Stomach (tissue), 9 donors: ENCODE data around the gene AGAP1. TPM values are rescaled to one million over a fixed set of nuclear protein-coding genes. Genes with fewer than 3 reads are reported as not detected.

Experiments
- DNase-seq, 2 donors: peaks; one replicate each; pipeline versions ENCODE4 v3.0.0 to v3.0.0-alpha.2; 2013 to 2019
- H3K27ac ChIP-seq, 5 donors: fragments of 200-600 bp in 4 of 5; sonication (generic) in 4 of 5; one replicate each; pipeline ENCODE4 v1.5.1; 2013 to 2019; ENCODE audit warnings: mild to moderate bottlenecking in 1 of 5, moderate library complexity in 1 of 5
- H3K27me3 ChIP-seq, 3 donors: fragments of 200-600 bp; sonication (generic); one replicate each; pipeline ENCODE4 v1.5.1; 2017 to 2019; ENCODE audit warnings: mixed run types in 1 of 3
- H3K36me3 ChIP-seq, 4 donors: fragments of 200-600 bp; sonication (generic); 1 replicate in 3 of 4; 2 replicates in 1 of 4; pipeline ENCODE4 v1.5.1; 2016 to 2019
- H3K4me1 ChIP-seq, 4 donors: fragments of 200-600 bp; sonication (generic); one replicate each; pipeline ENCODE4 v1.5.1; 2016 to 2019
- H3K4me3 ChIP-seq, 4 donors: fragments of 200-600 bp; sonication (generic) in 3 of 4; one replicate each; pipeline ENCODE4 v1.5.1; 2016 to 2019; ENCODE audit warnings: mild to moderate bottlenecking in 1 of 4
- H3K9me3 ChIP-seq, 4 donors: fragments of 200-600 bp; sonication (generic); one replicate each; pipeline ENCODE4 v1.5.1; 2016 to 2019
- CTCF ChIP-seq, 7 experiments: fragments of 450-650 bp in 4 of 7; fragments of 200-600 bp in 3 of 7; sonication (generic) in 3 of 7; IDR thresholded peaks; one replicate each; pipeline ENCODE4 v1.5.1; 2016 to 2019; ENCODE audit warnings: antibody characterized with exemption in 7 of 7, control low read depth in 2 of 7, mild to moderate bottlenecking in 1 of 7
- EP300 ChIP-seq: sonication (generic); formaldehyde crosslinking; IDR thresholded peaks from one replicate; pipeline ENCODE4 v1.6.1; 2017; ENCODE audit warnings: antibody characterized with exemption
- POLR2A ChIP-seq, 4 donors: fragments of 450-650 bp; IDR thresholded peaks; one replicate each; pipeline ENCODE4 v1.6.1; 2016; ENCODE audit warnings: antibody characterized with exemption in 4 of 4, control low read depth in 2 of 4, mild to moderate bottlenecking in 1 of 4, moderate library complexity in 1 of 4
- POLR2AphosphoS5 ChIP-seq, 3 donors: sonication (generic); formaldehyde crosslinking; IDR thresholded peaks; one replicate each; pipeline ENCODE4 v1.6.1; 2016; ENCODE audit warnings: antibody characterized with exemption in 3 of 3
- WGBS, 5 donors: extraction: QIAGEN DNeasy Blood & Tissue Kit in 3 of 5; methylation state at CpG; one replicate each; pipeline versions ENCODE4 v1.1.5 to v1.1.7; 2013 to 2018; 5-methylcytosine and 5-hydroxymethylcytosine counted together
- intact Hi-C: fragments of 100-400 bp; cut with DNase I; formaldehyde crosslinking; loops from one replicate; pipeline ENCODE4 v1.15.1; 2023; ENCODE audit warnings: low total_unique reads
- polyA plus RNA-seq, 3 donors: library from polyadenylated mRNA; stranded (reverse); fragments of 200-250 nt; gene quantifications; one replicate each; pipeline ENCODE4 v1.2.3, GENCODE V29; 2013
- total RNA-seq, 5 donors: library from RNA; depleted of rRNA; stranded (reverse); fragments of >200 nt; gene quantifications; one replicate each; pipeline versions ENCODE4 v1.1.0 to v1.2.3, GENCODE V29; 2014 to 2016
- donor health status: healthy with polysubstance abuse.
- donor health status: Bipolar disorder and iron deficiency.
- donor health status: healthy.

Gene AGAP1
- total and polyA plus RNA-seq, 8 donors: 4.2 to 139 (median 35.0) TPM

GRCh38 chr2:235725841-235726240 is 232.0 kb downstream of the AGAP1 start:
- H3K4me3 ChIP-seq: no peak overlapping the region
- H3K27me3 ChIP-seq: no peaks in the 10 kb centered on the region
- H3K4me1 ChIP-seq: peaks cover 13 to 56% (median 33%) of the 10 kb centered on the region in 4 donors
- peak overlapping the region in 2 of 5 donors; percentile 59 to 86 for H3K27ac ChIP-seq
- no peak for DNase-seq
- 79 to 95% (median 93%) methylated on average over 4 of the region's 4 CpGs for WGBS, 5 donors
- TF ChIP-seq POLR2AphosphoS5 (IDR thresholded peaks at IDR 0.05): no peak
- H3K36me3 ChIP-seq: peaks cover 0 to 4% (median 0%) of the 10 kb centered on the region in 4 donors
- intact Hi-C loops: no loop called here
- H3K9me3 ChIP-seq: no peaks in the 10 kb centered on the region

- Histone ChIP-seq H3K4me1 (peaks cover 13 to 56% (median 33%) of the 10 kb centered on the region in 4 donors), H3K4me3 (no peak overlapping the region), H3K9me3 (no peaks in the 10 kb centered on the region), H3K27ac (peak overlapping the region in 1 of 5 donors; percentile 15), H3K27me3 (no peaks in the 10 kb centered on the region), H3K36me3 (peaks cover 0 to 4% (median 0%) of the 10 kb centered on the region in 4 donors)
- intact Hi-C loops: no loop called here
- TF ChIP-seq POLR2A (IDR thresholded peaks at IDR 0.05) (no peak), EP300 (no peak), POLR2AphosphoS5 (IDR thresholded peaks at IDR 0.05) (no peak), CTCF (IDR thresholded peaks at IDR 0.05) (no peak)
- WGBS, 5 donors: 88 to 94% (median 89%) methylated on average over 5 of the region's 5 CpGs
- DNase-seq: no peak
Observed at GRCh38 chr2:235726554-235726953, 232.7 kb downstream of the AGAP1 start.

- WGBS, 5 donors: 69 to 85% (median 73%) methylated on average over 5 of the region's 5 CpGs
- Histone ChIP-seq H3K27ac (peak overlapping the region in 1 of 5 donors; percentile 15), H3K9me3 (no peaks in the 10 kb centered on the region), H3K4me3 (no peak overlapping the region), H3K27me3 (no peaks in the 10 kb centered on the region), H3K36me3 (peaks cover 0 to 4% (median 0%) of the 10 kb centered on the region in 4 donors), H3K4me1 (peaks cover 13 to 56% (median 33%) of the 10 kb centered on the region in 4 donors)
- no peak for DNase-seq
- TF ChIP-seq POLR2AphosphoS5 (IDR thresholded peaks at IDR 0.05) (no peak), POLR2A (IDR thresholded peaks at IDR 0.05) (no peak), CTCF (IDR thresholded peaks at IDR 0.05) (no peak), EP300 (no peak)
- intact Hi-C loops: no loop called here
Observed at GRCh38 chr2:235727174-235727573, 233.3 kb downstream of the AGAP1 start.

- H3K27me3 ChIP-seq: no peaks in the 10 kb centered on the region
- peaks cover 0 to 4% (median 0%) of the 10 kb centered on the region in 4 donors for H3K36me3 ChIP-seq
- 88 to 94% (median 90%) methylated on average over 17 of the region's 17 CpGs for WGBS, 5 donors
- H3K4me3 ChIP-seq: no peak overlapping the region
- TF ChIP-seq POLR2A (IDR thresholded peaks at IDR 0.05) (no peak), CTCF (IDR thresholded peaks at IDR 0.05) (no peak), POLR2AphosphoS5 (IDR thresholded peaks at IDR 0.05) (no peak), EP300 (no peak)
- intact Hi-C loops: no loop called here
- H3K9me3 ChIP-seq: no peaks in the 10 kb centered on the region
- DNase-seq: no peak
- H3K4me1 ChIP-seq: peaks cover 13 to 58% (median 34%) of the 10 kb centered on the region in 4 donors
- H3K27ac ChIP-seq: no peak overlapping the region
Observed at GRCh38 chr2:235727891-235728799, 234.3 kb downstream of the AGAP1 start.
